ENCODE measurements around the gene CSMD2. TPM values are rescaled to one million over a fixed set of nuclear protein-coding genes. Genes with fewer than 3 reads are reported as not detected.

Gene CSMD2
- total and polyA plus RNA-seq, 2 of the 4 experiments (the other 2 are of a cell fraction), result under 0.01 to 0.36 TPM

- Histone ChIP-seq H4K20me1 (ENCODE audit: insufficient read depth, low read length) (no peaks in the 10 kb centered on the region), H4K91ac (ENCODE audit: insufficient read depth, low read depth, low read length) (no peak overlapping the region), H2BK20ac (ENCODE audit: low read depth, low read length) (no peak overlapping the region), H3K9me3 (ENCODE audit: control insufficient read depth, insufficient read depth, low read length) (peaks cover 38% of the 10 kb centered on the region), H3K14ac (replicated peaks; ENCODE audit: low read depth, low read length) (no peak overlapping the region), H3K27me3 (ENCODE audit: control insufficient read depth, insufficient read depth, low read length) (no peaks in the 10 kb centered on the region), H3K4ac (ENCODE audit: low read depth, low read length) (no peak overlapping the region), H2BK15ac (ENCODE audit: low read depth, low read length) (no peak overlapping the region), H2BK120ac (ENCODE audit: low read depth, low read length) (no peak overlapping the region), H2AK9ac (replicated peaks; ENCODE audit: low read depth, low read length, poor library complexity) (no peak overlapping the region), H3K9me1 (ENCODE audit: insufficient read depth, low read length) (no peaks in the 10 kb centered on the region), H4K8ac (ENCODE audit: low read depth in 2 of 2, low read length in 2 of 2) (no peak overlapping the region), H2AFZ (replicated peaks; ENCODE audit: low read length, poor library complexity) (peak overlapping the region; percentile 32), H3K56ac (ENCODE audit: extremely low read depth, insufficient read depth, low read length) (no peak overlapping the region), H3K27ac (ENCODE audit: insufficient read depth, low read length) (no peak overlapping the region), H3K36me3 (ENCODE audit: control insufficient read depth, insufficient read depth, low read length) (no peaks in the 10 kb centered on the region), H3K23ac (ENCODE audit: low read depth, low read length) (no peak overlapping the region), H3K18ac (ENCODE audit: low read depth, low read length) (no peak overlapping the region), H3K79me1 (ENCODE audit: low read depth in 1 of 2, low read length in 2 of 2) (no peaks in the 10 kb centered on the region), H2BK5ac (ENCODE audit: low read depth, low read length, poor library complexity, severe bottlenecking) (no peak overlapping the region), H2AK5ac (ENCODE audit: low read depth, low read length) (no peak overlapping the region), H3K4me1 (ENCODE audit: control insufficient read depth, insufficient read depth, low read length) (no peaks in the 10 kb centered on the region; the same call in 1 of the 2 replicates), H3K4me3 (ENCODE audit: insufficient read depth, low read depth, low read length) (no peak overlapping the region), H4K5ac (ENCODE audit: low read depth, low read length) (no peak overlapping the region), H3K4me2 (ENCODE audit: low read depth, low read length) (no peak overlapping the region), H3K9ac (ENCODE audit: low read depth, low read length) (no peak overlapping the region)
- ATAC-seq (ENCODE audit: low read depth), result no peak
- POLR2A ChIA-PET (ENCODE audit: unreplicated experiment), result no interaction called here
- in situ Hi-C loops (cut with MboI; ENCODE audit: low sequenced_read_pairs), result no loop called here
- intact Hi-C loops (cut with micrococcal nuclease), result no loop called here
- no peak for DNase-seq
- TF ChIP-seq SMC3 (IDR thresholded peaks at IDR 0.05; ENCODE audit: low read depth, low read length) (no peak), NFE2L2 (IDR thresholded peaks at IDR 0.05; ENCODE audit: low read depth, low read length) (no peak), POLR2A (IDR thresholded peaks at IDR 0.05; ENCODE audit: low read depth, low read length) (no peak), RAD21 (IDR thresholded peaks at IDR 0.05; ENCODE audit: low read length) (no peak), FOS (IDR thresholded peaks at IDR 0.05; ENCODE audit: low read depth, low read length) (no peak), RCOR1 (IDR thresholded peaks at IDR 0.05; ENCODE audit: insufficient replicate concordance, low read length) (no peak), CEBPB (IDR thresholded peaks at IDR 0.05; ENCODE audit: low read depth, low read length) (no peak)
- TF ChIP-seq, protein P1, sequence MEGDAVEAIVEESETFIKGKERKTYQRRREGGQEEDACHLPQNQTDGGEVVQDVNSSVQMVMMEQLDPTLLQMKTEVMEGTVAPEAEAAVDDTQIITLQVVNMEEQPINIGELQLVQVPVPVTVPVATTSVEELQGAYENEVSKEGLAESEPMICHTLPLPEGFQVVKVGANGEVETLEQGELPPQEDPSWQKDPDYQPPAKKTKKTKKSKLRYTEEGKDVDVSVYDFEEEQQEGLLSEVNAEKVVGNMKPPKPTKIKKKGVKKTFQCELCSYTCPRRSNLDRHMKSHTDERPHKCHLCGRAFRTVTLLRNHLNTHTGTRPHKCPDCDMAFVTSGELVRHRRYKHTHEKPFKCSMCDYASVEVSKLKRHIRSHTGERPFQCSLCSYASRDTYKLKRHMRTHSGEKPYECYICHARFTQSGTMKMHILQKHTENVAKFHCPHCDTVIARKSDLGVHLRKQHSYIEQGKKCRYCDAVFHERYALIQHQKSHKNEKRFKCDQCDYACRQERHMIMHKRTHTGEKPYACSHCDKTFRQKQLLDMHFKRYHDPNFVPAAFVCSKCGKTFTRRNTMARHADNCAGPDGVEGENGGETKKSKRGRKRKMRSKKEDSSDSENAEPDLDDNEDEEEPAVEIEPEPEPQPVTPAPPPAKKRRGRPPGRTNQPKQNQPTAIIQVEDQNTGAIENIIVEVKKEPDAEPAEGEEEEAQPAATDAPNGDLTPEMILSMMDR (conservative IDR thresholded peaks at IDR 0.05; ENCODE audit: low read depth, low read length), result no peak
- TF ChIP-seq, protein P2, sequence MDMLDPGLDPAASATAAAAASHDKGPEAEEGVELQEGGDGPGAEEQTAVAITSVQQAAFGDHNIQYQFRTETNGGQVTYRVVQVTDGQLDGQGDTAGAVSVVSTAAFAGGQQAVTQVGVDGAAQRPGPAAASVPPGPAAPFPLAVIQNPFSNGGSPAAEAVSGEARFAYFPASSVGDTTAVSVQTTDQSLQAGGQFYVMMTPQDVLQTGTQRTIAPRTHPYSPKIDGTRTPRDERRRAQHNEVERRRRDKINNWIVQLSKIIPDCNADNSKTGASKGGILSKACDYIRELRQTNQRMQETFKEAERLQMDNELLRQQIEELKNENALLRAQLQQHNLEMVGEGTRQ (IDR thresholded peaks at IDR 0.05; ENCODE audit: low read depth, low read length), result no peak
- dilution Hi-C loops (cut with HindIII; ENCODE audit: low sequenced_read_pairs, unreplicated experiment), result no loop called here
- CTCF ChIA-PET, result no interaction called here
- no CpG with 5 or more reads among the region's 2 CpGs for WGBS, 2 experiments (ENCODE audit: extremely low coverage in 2 of 2, insufficient read length in 1 of 2)
- BruUV-seq (replicated peaks), result no TSS peak
Observed at GRCh38 chr1:33895976-33896375, 269.1 kb downstream of the CSMD2 start.
